ENCODE data around the gene C10orf67.

C10orf67 gene

DNA sequence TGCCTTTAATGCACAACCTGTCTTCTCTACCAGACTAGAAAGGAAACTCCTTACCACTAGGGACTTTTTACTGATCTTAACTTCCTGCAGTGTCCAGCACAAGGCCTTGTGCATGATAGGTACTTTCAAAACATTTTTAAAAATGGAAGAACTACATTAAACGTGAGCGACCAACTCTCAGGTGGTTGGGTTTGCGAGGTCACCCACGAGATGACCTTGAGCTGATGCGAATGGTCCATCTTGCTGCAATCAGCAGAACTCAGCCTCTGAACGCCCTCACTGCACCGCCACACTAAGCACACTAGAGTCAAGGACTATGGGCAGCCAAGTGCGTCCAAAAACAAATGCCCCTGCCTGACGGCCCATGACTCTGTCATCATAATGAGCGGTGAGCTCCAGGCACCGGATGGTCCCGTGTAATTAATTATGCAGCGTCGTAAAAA lies 187.3 kb downstream of the C10orf67 start:
- TF ChIP-seq, protein P1, sequence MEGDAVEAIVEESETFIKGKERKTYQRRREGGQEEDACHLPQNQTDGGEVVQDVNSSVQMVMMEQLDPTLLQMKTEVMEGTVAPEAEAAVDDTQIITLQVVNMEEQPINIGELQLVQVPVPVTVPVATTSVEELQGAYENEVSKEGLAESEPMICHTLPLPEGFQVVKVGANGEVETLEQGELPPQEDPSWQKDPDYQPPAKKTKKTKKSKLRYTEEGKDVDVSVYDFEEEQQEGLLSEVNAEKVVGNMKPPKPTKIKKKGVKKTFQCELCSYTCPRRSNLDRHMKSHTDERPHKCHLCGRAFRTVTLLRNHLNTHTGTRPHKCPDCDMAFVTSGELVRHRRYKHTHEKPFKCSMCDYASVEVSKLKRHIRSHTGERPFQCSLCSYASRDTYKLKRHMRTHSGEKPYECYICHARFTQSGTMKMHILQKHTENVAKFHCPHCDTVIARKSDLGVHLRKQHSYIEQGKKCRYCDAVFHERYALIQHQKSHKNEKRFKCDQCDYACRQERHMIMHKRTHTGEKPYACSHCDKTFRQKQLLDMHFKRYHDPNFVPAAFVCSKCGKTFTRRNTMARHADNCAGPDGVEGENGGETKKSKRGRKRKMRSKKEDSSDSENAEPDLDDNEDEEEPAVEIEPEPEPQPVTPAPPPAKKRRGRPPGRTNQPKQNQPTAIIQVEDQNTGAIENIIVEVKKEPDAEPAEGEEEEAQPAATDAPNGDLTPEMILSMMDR (IDR thresholded peaks at IDR 0.05; ENCODE audit: poor library complexity, severe bottlenecking) = no peak
- no peaks in the 10 kb centered on the region for H3K36me3 ChIP-seq (ENCODE audit: low read depth)
- DNase-seq (ENCODE audit: low spot score) = no peak
- no peak for ATAC-seq (ENCODE audit: low read depth)
- no peaks in the 10 kb centered on the region for H3K27me3 ChIP-seq (ENCODE audit: insufficient read depth, poor library complexity, severe bottlenecking)
- no peak overlapping the region for H3K27ac ChIP-seq (ENCODE audit: poor library complexity, severe bottlenecking)
- no peaks in the 10 kb centered on the region for H3K9me3 ChIP-seq (ENCODE audit: severe bottlenecking)
- H3K4me1 ChIP-seq (ENCODE audit: insufficient read depth, poor library complexity, severe bottlenecking) = peaks cover 3% of the 10 kb centered on the region
- no peak overlapping the region for H3K4me3 ChIP-seq (ENCODE audit: severe bottlenecking)

DNA sequence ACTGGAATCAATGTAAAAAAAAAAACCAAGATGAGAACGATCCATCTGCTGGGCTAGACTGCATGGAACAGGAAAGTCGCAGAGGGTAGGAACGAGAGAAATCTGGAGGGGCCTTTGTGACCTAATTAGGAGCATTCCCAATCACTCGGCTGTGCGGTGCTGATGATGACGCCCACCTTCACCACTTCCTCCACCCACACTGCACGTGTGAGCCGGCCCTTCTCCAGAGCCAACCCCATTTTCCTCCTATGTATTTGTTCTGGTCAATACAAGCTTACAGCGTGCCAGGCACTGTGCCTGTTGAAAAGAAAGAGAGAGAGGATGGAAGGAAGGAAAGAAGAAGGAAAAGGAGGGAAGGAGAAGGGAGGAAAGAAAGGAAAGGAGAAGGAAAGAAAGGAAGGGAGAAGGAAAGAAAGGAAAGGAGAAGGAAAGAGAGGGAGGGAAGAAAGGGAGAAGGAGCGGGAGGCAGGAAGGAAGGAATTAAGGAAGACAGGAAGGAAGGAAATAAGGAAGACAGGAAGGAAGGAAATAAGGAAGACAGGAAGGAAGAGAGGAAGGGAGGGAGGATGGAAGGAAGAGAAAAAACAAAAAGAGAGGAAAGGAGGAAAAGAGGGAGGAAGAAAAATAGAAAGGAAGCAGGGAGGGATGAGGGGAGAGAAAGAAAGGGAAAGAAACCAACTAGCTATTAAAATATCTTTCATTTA lies 188.0 kb downstream of the C10orf67 start:
- Histone ChIP-seq H3K4me3 (ENCODE audit: severe bottlenecking) (no peak overlapping the region), H3K9me3 (ENCODE audit: severe bottlenecking) (no peaks in the 10 kb centered on the region), H3K36me3 (ENCODE audit: low read depth) (no peaks in the 10 kb centered on the region), H3K27ac (ENCODE audit: poor library complexity, severe bottlenecking) (no peak overlapping the region), H3K27me3 (ENCODE audit: insufficient read depth, poor library complexity, severe bottlenecking) (no peaks in the 10 kb centered on the region), H3K4me1 (ENCODE audit: insufficient read depth, poor library complexity, severe bottlenecking) (peaks cover 3% of the 10 kb centered on the region)
- TF ChIP-seq, protein P1 (IDR thresholded peaks at IDR 0.05; ENCODE audit: poor library complexity, severe bottlenecking) = no peak
- ATAC-seq (ENCODE audit: low read depth) = no peak
- DNase-seq (ENCODE audit: low spot score) = no peak

GRCh38 chr10:23155169-23155568 lies 189.4 kb downstream of the C10orf67 start:
- peaks cover 3% of the 10 kb centered on the region for H3K4me1 ChIP-seq (ENCODE audit: insufficient read depth, poor library complexity, severe bottlenecking)
- DNase-seq (ENCODE audit: low spot score) (no peak), ATAC-seq (ENCODE audit: low read depth) (0 out of 3 replicates have a peak, but pooled peaks have one; percentile 29)
- H3K4me3 ChIP-seq (ENCODE audit: severe bottlenecking) = no peak overlapping the region
- no peaks in the 10 kb centered on the region for H3K27me3 ChIP-seq (ENCODE audit: insufficient read depth, poor library complexity, severe bottlenecking)
- H3K27ac ChIP-seq (ENCODE audit: poor library complexity, severe bottlenecking) = no peak overlapping the region
- TF ChIP-seq, protein P1 (IDR thresholded peaks at IDR 0.05; ENCODE audit: poor library complexity, severe bottlenecking) = no peak
- H3K9me3 ChIP-seq (ENCODE audit: severe bottlenecking) = no peaks in the 10 kb centered on the region
- no peaks in the 10 kb centered on the region for H3K36me3 ChIP-seq (ENCODE audit: low read depth)

Measured in RWPE2 (cell line).